ENCODE measurements around the gene PLEKHD1.

GRCh38 chr14:69489495-69489894 is 5.0 kb downstream of the PLEKHD1 start:
- no peak for TF ChIP-seq POLR2A (IDR thresholded peaks at IDR 0.05; ENCODE audit: low read length)
- TF ChIP-seq GATA1 (IDR thresholded peaks at IDR 0.05; ENCODE audit: low read depth, low read length): no peak

Data from erythroblast (primary cell).